Mammary epithelial cell (primary cell): ENCODE data around the gene INMT.

Experiments
- CTCF ChIP-seq, 2 donors: IDR thresholded peaks in 1 of 2; conservative IDR thresholded peaks in 1 of 2; 2 replicates each; pipeline ENCODE4 v1.5.1; 2011 to 2012; ENCODE audit warnings: inconsistent platforms in 2 of 2, low read length in 2 of 2, mild to moderate bottlenecking in 2 of 2, control low read depth in 1 of 2, low read depth in 1 of 2; ENCODE audit not compliant: insufficient read depth in 1 of 2; ENCODE audit errors: extremely low read depth in 1 of 2
- EZH2 ChIP-seq: IDR thresholded peaks from 2 replicates; pipeline ENCODE4 v1.6.1; 2012; ENCODE audit warnings: low read length, inconsistent platforms, borderline replicate concordance

GRCh38 chr7:30776971-30777370 is 25.0 kb downstream of the INMT start:
- no peak for TF ChIP-seq CTCF (conservative IDR thresholded peaks at IDR 0.05 in 1 of 2, IDR thresholded peaks at IDR 0.05 in 1 of 2; ENCODE audit: extremely low read depth in 1 of 2, insufficient read depth in 1 of 2, low read depth in 1 of 2, low read length in 2 of 2)
- no peak for TF ChIP-seq EZH2
